ENCODE data around the gene RPL7A. TPM values are rescaled to one million over a fixed set of nuclear protein-coding genes. Genes with fewer than 3 reads are reported as not detected.
"Not testable (repeated sequence)": the region's sequence is repeated elsewhere in the genome, so short reads cannot be mapped to it uniquely, and the experiment has no call there.

The RPL7A gene
- total and polyA plus RNA-seq, 2 of the 4 experiments (the other 2 are of a cell fraction) = 3,220 to 4,096 TPM

DNA sequence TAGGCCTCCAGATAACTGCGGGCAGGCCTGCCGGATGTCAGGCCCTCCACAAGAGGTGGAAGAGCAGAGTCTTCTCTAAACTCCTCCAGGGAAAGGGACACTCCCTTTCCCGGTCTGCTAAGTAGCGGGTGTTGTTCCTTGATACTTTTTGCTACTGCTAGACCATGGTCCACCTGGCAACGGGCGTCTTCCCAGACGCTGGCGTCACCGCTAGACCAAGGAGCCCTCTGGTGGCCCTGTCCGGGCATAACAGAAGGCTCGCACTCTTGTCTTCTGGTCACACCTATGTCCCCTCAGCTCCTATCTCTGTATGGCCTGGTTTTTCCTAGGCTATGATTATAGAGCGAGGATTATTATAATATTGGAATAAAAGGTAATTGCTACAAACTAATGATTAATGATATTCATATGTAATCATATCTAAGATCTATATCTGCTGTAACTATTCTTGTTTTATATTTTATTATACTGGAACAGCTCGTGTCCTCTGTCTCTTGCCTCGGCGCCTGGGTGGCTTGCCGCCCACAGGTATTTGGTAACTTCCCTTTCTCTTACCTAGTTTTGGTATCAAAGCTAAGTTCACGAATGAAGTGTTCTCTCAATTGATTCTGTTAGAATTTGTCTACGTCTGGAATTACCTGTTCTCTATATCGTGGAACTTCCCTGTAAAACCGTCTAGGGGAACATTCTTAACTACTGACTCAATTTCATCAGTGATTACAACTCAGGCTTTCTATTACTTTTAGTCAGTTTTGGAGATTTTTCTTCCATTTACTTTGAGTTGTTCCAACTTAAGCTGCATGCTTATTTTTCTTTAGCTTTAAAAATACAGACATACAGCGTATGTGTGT is 18.5 kb upstream of the RPL7A start:
- H3K4me3 ChIP-seq (ENCODE audit: insufficient read depth, low read depth, low read length); in situ Hi-C loops (cut with MboI; ENCODE audit: low sequenced_read_pairs); dilution Hi-C loops (cut with HindIII; ENCODE audit: low sequenced_read_pairs, unreplicated experiment); H2BK20ac ChIP-seq (ENCODE audit: low read depth, low read length); H2BK15ac ChIP-seq (ENCODE audit: low read depth, low read length); H3K9ac ChIP-seq (ENCODE audit: low read depth, low read length); H3K27me3 ChIP-seq (ENCODE audit: control insufficient read depth, insufficient read depth, low read length); H2BK5ac ChIP-seq (ENCODE audit: low read depth, low read length, poor library complexity, severe bottlenecking); H2AFZ ChIP-seq (replicated peaks; ENCODE audit: low read length, poor library complexity); H3K4me2 ChIP-seq (ENCODE audit: low read depth, low read length); H3K23ac ChIP-seq (ENCODE audit: low read depth, low read length); H3K4me1 ChIP-seq (ENCODE audit: control insufficient read depth, insufficient read depth, low read length); H3K4ac ChIP-seq (ENCODE audit: low read depth, low read length); H3K27ac ChIP-seq (ENCODE audit: insufficient read depth, low read length); H4K5ac ChIP-seq (ENCODE audit: low read depth, low read length); H4K20me1 ChIP-seq (ENCODE audit: insufficient read depth, low read length); H3K9me3 ChIP-seq (ENCODE audit: control insufficient read depth, insufficient read depth, low read length); H2BK120ac ChIP-seq (ENCODE audit: low read depth, low read length); H3K18ac ChIP-seq (ENCODE audit: low read depth, low read length); H3K9me1 ChIP-seq (ENCODE audit: insufficient read depth, low read length); H2AK5ac ChIP-seq (ENCODE audit: low read depth, low read length); H4K91ac ChIP-seq (ENCODE audit: insufficient read depth, low read depth, low read length); DNase-seq; H3K14ac ChIP-seq (replicated peaks; ENCODE audit: low read depth, low read length); H4K8ac ChIP-seq (ENCODE audit: low read depth in 2 of 2, low read length in 2 of 2); H2AK9ac ChIP-seq (replicated peaks; ENCODE audit: low read depth, low read length, poor library complexity); BruUV-seq (replicated peaks); H3K56ac ChIP-seq (ENCODE audit: extremely low read depth, insufficient read depth, low read length); ATAC-seq (ENCODE audit: low read depth): not testable (repeated sequence)
- CTCF ChIA-PET = interaction anchor here (1.1 to 1.2 kb wide), 2 partner anchors 11 to 13 kb away, joined by 3 to 4 read pairs; no protein-coding TSS in a partner anchor
- TF ChIP-seq SMC3 (IDR thresholded peaks at IDR 0.05; ENCODE audit: low read depth, low read length) (0 out of 2 replicates have a peak, but pooled peaks have one; percentile 26), RAD21 (IDR thresholded peaks at IDR 0.05; ENCODE audit: low read length) (peak; percentile 50), CTCF (conservative IDR thresholded peaks at IDR 0.05; ENCODE audit: low read depth, low read length) (peak; percentile 45)
- 80% methylated on average over 1 of the region's 21 CpGs; no CpG with 5 or more reads in 1 of the 2 experiments for WGBS, 2 experiments (ENCODE audit: extremely low coverage in 2 of 2, insufficient read length in 1 of 2)
- H3K79me1 ChIP-seq (ENCODE audit: low read depth in 1 of 2, low read length in 2 of 2) = peaks cover 15 to 17% of the 10 kb centered on the region in 2 experiments; a peak in 3 of 4 replicates
- POLR2A ChIA-PET (ENCODE audit: unreplicated experiment) = interaction anchor here (0.6 kb wide), 1 partner anchor 135 kb away, joined by 7 read pairs; no protein-coding TSS in a partner anchor
- peaks cover 35% of the 10 kb centered on the region for H3K36me3 ChIP-seq (ENCODE audit: control insufficient read depth, insufficient read depth, low read length)
- intact Hi-C loops (cut with micrococcal nuclease) = loop anchor here (1.0 kb wide), 1 partner anchor 144 kb away; no protein-coding TSS in a partner anchor

All from IMR-90 (cell line).